ENCODE measurements around the gene OR2V2.
A peak's percentile ranks its signal among the peaks of the same experiment; 100 is the strongest.

OR2V2 gene

GRCh38 chr5:181207214-181207959 is 60.0 kb downstream of the OR2V2 start:
- DNase-seq (ENCODE audit: low spot score) = peak; percentile 85

- DNase-seq (ENCODE audit: low spot score) = no peak
Measured at GRCh38 chr5:181207960-181208253, 60.5 kb downstream of the OR2V2 start.

Measured in putamen (tissue), 1 donor.